ENCODE results near the gene EYA2. TPM values are rescaled to one million over a fixed set of nuclear protein-coding genes. Genes with fewer than 3 reads are reported as not detected.

The EYA2 gene
- total and polyA plus RNA-seq, 11 donors: 0.30 to 4.2 (median 0.70) TPM

DNA sequence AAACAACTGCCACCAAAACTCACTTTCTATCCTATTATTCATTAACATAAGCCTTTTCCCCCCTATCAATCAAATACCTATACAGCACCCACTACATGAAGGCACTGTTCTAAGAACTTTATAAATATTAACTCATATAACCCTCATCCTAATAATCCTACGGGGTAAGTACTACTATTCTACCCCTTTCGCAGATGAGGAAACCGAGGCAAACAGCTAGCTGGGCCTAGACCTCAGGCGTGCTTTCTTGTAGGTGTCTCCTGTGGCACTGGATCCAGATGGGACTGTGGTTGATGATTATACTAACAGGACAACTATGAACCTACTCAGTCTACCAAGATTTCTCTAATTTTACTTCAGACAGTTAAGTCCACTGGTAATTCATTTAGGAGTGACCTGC lies 330.2 kb downstream of the EYA2 start:
- Histone ChIP-seq H3K27me3 (no peaks in the 10 kb centered on the region), H3K9me3 (no peaks in the 10 kb centered on the region), H3K27ac (no peak overlapping the region), H3K4me3 (no peak overlapping the region), H3K36me3 (peaks cover 0 to 97% (median 91%) of the 10 kb centered on the region in 9 donors), H3K4me1 (peaks cover 0 to 20% (median 6%) of the 10 kb centered on the region in 12 donors)
- WGBS, 4 donors: 96 to 99% (median 97%) methylated on average over 4 of the region's 4 CpGs
- no peak for DNase-seq
- TF ChIP-seq POLR2A (IDR thresholded peaks at IDR 0.05): no peak
- TF ChIP-seq, protein P1, sequence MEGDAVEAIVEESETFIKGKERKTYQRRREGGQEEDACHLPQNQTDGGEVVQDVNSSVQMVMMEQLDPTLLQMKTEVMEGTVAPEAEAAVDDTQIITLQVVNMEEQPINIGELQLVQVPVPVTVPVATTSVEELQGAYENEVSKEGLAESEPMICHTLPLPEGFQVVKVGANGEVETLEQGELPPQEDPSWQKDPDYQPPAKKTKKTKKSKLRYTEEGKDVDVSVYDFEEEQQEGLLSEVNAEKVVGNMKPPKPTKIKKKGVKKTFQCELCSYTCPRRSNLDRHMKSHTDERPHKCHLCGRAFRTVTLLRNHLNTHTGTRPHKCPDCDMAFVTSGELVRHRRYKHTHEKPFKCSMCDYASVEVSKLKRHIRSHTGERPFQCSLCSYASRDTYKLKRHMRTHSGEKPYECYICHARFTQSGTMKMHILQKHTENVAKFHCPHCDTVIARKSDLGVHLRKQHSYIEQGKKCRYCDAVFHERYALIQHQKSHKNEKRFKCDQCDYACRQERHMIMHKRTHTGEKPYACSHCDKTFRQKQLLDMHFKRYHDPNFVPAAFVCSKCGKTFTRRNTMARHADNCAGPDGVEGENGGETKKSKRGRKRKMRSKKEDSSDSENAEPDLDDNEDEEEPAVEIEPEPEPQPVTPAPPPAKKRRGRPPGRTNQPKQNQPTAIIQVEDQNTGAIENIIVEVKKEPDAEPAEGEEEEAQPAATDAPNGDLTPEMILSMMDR (IDR thresholded peaks at IDR 0.05): no peak
- intact Hi-C loops (cut with DNase I): no loop called here
- ATAC-seq: no peak

DNA sequence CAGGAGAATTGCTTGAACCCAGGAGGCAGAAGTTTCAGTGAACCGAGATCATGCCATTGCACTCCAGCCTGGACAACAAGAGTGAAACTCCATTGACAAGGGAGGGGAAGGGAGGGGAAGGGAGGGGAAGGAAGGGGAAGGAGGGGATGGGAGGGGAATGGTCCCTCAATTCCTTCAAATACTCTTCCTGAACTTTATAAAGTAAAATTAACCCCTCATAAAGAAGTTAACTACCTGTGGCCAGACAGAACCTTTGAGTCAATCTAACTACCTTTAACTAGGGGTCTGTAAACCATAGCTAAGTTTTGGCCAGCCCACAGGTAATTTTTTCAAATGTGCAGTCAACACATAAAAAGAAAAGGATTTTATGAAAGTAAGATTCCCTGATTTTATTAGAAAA lies 330.8 kb downstream of the EYA2 start:
- intact Hi-C loops (cut with DNase I): no loop called here
- ATAC-seq: no peak
- H3K9me3 ChIP-seq: no peaks in the 10 kb centered on the region
- no peaks in the 10 kb centered on the region for H3K27me3 ChIP-seq
- no peak overlapping the region for H3K27ac ChIP-seq
- H3K36me3 ChIP-seq: peaks cover 0 to 96% (median 91%) of the 10 kb centered on the region in 9 donors
- H3K4me3 ChIP-seq: no peak overlapping the region
- DNase-seq: no peak
- WGBS, 4 donors: 50 to 80% (median 79%) methylated on average over 1 of the region's 1 CpG
- TF ChIP-seq, protein P1 (IDR thresholded peaks at IDR 0.05): no peak
- TF ChIP-seq POLR2A (IDR thresholded peaks at IDR 0.05): no peak
- H3K4me1 ChIP-seq: peaks cover 0 to 20% (median 6%) of the 10 kb centered on the region in 12 donors

DNA sequence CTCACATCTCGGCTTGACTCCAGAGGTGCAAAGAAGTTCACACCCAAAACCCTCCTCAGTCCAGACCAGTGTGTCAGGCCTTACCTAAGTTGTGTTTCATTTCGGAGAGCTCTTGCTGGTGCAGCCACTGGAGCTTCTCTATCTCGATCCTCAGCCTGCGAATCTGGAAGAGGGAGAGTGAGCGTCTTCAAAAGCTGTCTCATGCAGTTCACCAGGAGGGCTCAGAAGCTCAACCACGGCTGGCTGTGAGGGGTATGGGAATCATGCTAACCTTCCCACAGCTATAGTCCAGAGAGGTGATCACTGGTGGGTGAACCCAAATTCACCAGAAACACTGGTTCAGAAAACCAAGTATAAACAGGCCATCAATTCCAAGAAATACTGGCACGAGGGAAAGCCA lies 332.5 kb downstream of the EYA2 start:
- Histone ChIP-seq H3K9me3 (no peaks in the 10 kb centered on the region), H3K4me1 (peaks cover 0 to 30% (median 12%) of the 10 kb centered on the region in 12 donors), H3K4me3 (no peak overlapping the region), H3K27me3 (no peaks in the 10 kb centered on the region), H3K36me3 (peaks cover 0 to 96% (median 78%) of the 10 kb centered on the region in 9 donors), H3K27ac (no peak overlapping the region)
- ATAC-seq (no peak), DNase-seq (no peak)
- TF ChIP-seq, protein P1 (IDR thresholded peaks at IDR 0.05): no peak
- TF ChIP-seq POLR2A (IDR thresholded peaks at IDR 0.05): no peak
- 87 to 92% (median 91%) methylated on average over 7 of the region's 7 CpGs for WGBS, 4 donors
- intact Hi-C loops (cut with DNase I): no loop called here

DNA sequence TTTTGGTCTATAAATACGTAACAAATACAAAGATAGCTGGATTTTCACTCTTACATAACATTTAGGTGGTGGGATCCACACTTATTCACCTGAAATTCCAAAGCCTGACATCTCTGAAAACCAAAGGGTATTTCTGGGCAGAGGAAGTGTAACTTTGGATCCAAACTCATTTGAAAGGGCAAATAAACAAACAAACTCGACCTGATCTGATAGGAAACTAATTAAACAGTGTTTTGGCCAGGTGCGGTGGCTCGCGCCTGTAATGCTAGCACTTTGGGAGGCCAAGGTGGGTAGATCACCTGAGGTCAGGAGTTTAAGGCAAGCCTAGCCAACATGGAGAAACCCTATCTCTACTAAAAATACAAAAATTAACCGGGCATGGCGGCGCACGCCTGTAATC lies 332.9 kb downstream of the EYA2 start:
- no peak overlapping the region for H3K27ac ChIP-seq
- peaks cover 0 to 30% (median 12%) of the 10 kb centered on the region in 12 donors for H3K4me1 ChIP-seq
- WGBS, 4 donors: 92 to 94% (median 92%) methylated on average over 9 of the region's 9 CpGs
- TF ChIP-seq POLR2A (IDR thresholded peaks at IDR 0.05): no peak
- TF ChIP-seq, protein P1 (IDR thresholded peaks at IDR 0.05): no peak
- DNase-seq (no peak), ATAC-seq (no peak)
- H3K4me3 ChIP-seq: no peak overlapping the region
- H3K36me3 ChIP-seq: peaks cover 0 to 96% (median 74%) of the 10 kb centered on the region in 9 donors
- H3K27me3 ChIP-seq: no peaks in the 10 kb centered on the region
- intact Hi-C loops (cut with DNase I): no loop called here
- H3K9me3 ChIP-seq: no peaks in the 10 kb centered on the region

All from heart left ventricle (tissue), 16 donors.